GM06990 (cell line): ENCODE data around the gene SEMA5B.

Experiments used
- DNase-seq: peaks from one replicate; pipeline ENCODE4 v3.0.0-alpha.2; 2011; ENCODE audit not compliant: insufficient read length; ENCODE audit errors: extremely low read depth
- H3K27me3 ChIP-seq: replicated peaks from 2 replicates; pipeline ENCODE4 v1.6.0; 2011; ENCODE audit warnings: low read length; ENCODE audit not compliant: control insufficient read depth, insufficient read depth
- H3K36me3 ChIP-seq: 2 replicates; pipeline ENCODE4 v1.5.1; 2011; ENCODE audit warnings: low read length; ENCODE audit not compliant: control insufficient read depth, insufficient read depth
- H3K4me3 ChIP-seq: replicated peaks from 2 replicates; pipeline ENCODE4 v1.5.1; 2011; ENCODE audit warnings: low read depth, mild to moderate bottlenecking, control low read depth, low read length
- TF ChIP-seq, protein P1 (sequence below): IDR thresholded peaks from 2 replicates; pipeline ENCODE4 v1.5.1; 2011; ENCODE audit warnings: low read length, control low read depth, mild to moderate bottlenecking, inconsistent platforms; ENCODE audit not compliant: insufficient read depth, poor library complexity, severe bottlenecking

SEMA5B gene

DNA sequence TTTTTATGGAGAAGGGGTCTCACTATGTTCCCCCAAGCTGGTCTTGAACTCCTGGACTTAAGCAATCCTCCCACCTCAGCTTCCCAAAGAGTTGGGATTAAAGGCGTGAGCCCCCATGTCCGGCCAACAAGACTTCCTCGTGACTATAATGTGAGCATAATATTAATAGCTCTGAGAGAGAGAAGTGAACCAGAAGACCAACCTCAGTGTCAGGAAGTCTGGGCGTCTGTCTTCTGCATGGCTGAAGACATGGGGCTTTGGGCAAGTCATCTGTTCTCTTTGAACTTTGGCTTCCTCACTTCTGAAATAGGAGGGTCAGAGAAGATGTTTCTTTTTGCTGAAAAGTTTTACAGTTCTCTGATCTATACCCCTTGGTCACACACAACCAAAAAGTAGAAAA lies 140.6 kb downstream of the SEMA5B start:
- no peak for DNase-seq
- H3K4me3 ChIP-seq = no peak overlapping the region
- TF ChIP-seq, protein P1, sequence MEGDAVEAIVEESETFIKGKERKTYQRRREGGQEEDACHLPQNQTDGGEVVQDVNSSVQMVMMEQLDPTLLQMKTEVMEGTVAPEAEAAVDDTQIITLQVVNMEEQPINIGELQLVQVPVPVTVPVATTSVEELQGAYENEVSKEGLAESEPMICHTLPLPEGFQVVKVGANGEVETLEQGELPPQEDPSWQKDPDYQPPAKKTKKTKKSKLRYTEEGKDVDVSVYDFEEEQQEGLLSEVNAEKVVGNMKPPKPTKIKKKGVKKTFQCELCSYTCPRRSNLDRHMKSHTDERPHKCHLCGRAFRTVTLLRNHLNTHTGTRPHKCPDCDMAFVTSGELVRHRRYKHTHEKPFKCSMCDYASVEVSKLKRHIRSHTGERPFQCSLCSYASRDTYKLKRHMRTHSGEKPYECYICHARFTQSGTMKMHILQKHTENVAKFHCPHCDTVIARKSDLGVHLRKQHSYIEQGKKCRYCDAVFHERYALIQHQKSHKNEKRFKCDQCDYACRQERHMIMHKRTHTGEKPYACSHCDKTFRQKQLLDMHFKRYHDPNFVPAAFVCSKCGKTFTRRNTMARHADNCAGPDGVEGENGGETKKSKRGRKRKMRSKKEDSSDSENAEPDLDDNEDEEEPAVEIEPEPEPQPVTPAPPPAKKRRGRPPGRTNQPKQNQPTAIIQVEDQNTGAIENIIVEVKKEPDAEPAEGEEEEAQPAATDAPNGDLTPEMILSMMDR = no peak
- H3K27me3 ChIP-seq = no peaks in the 10 kb centered on the region
- H3K36me3 ChIP-seq = no peaks in the 10 kb centered on the region

DNA sequence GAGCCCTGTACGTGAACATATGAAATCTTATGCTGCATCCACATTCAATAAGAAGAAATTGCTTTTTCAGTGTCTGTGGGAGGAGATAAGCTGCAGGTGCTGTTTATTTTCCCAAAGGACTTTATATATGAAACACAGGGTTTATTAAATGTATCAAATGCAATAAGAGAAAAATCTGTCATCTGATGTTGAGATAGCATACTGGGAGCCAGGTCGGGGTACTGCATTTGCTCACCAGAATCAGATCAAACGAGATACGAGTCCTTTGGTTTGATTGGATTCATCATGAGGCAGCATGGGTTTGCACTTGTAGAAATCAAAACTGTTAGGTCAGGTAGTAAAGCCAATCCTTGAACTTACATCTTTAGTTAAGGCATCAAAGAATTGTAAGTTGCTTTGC lies 141.3 kb downstream of the SEMA5B start:
- no peak for DNase-seq
- Histone ChIP-seq H3K27me3 (no peaks in the 10 kb centered on the region), H3K4me3 (no peak overlapping the region), H3K36me3 (no peaks in the 10 kb centered on the region)
- TF ChIP-seq, protein P1 = no peak

DNA sequence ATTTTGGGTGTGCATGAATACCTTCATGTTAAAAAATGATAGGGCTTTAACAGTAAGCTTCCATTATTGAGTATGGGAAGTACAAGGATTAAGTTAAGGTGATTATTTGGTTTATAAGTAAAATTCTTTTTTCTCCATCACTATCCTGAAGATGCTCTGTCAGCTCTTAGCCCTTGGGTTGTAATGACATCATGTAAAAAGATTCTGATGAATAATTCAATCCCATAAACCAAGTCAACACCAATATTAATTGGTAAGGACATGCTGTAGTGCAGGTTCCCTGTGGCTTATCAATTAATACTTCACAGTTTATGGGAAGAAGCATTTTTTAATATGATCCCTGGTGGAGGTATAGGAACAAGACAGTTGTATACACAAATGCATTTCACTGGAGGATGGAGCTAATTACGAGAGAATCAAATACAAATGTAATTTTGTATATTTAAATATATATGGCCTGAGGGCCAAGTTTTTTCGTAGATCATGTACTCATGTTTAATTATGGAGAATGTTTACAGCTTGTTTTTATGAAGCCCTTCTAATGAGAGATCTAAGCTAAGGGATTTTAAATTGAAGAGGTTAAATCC lies 145.1 kb downstream of the SEMA5B start:
- TF ChIP-seq, protein P1 = no peak
- H3K36me3 ChIP-seq = no peaks in the 10 kb centered on the region
- DNase-seq = no peak

DNA sequence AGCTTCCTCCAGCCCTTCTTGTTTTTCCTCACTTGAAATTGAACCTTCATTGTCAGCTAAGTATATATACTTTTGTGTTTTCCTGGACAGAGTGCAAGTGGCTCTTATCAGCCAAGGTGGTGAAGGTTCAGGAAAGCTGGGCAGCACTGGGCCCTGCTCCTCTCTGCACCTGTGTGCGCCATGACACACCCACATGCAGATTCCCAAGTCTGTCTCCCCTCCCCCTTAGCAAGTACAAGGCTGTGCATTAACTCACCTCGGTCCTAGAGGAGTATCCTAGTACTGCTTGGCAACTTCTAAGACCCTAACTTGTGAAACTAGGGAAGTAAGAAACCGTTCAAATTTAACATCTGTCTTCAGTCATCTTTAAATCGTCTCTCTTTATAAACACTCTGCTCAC lies 146.9 kb downstream of the SEMA5B start:
- no peaks in the 10 kb centered on the region for H3K27me3 ChIP-seq
- no peak overlapping the region for H3K4me3 ChIP-seq
- no peaks in the 10 kb centered on the region for H3K36me3 ChIP-seq
- TF ChIP-seq, protein P1 = no peak
- DNase-seq = no peak

More for the DNA sequence above, 145.1 kb downstream of the SEMA5B start:
- Histone ChIP-seq H3K27me3 (no peaks in the 10 kb centered on the region), H3K4me3 (no peak overlapping the region)

DNA sequence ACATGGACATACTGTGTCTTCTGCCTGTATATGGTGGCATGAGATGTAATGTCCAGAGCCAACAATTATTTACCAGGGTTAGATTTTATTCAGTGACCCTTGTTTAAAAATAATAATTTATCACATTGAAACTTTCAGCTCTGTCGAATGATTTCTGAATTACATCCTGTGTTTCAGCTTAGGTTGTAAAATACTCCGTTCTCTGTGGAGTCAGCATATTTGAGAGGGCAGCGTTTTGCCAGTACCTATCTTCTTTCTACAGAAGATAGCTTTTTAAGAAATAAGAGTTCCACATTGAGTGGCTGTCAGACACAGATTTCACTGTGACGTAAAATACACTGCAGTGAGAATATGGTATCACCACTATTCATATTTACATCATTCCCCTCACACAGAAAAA lies 147.4 kb downstream of the SEMA5B start:
- Histone ChIP-seq H3K27me3 (no peaks in the 10 kb centered on the region), H3K36me3 (no peaks in the 10 kb centered on the region), H3K4me3 (no peak overlapping the region)
- DNase-seq = no peak
- TF ChIP-seq, protein P1 = no peak
